Body of pancreas (tissue), 4 donors: Measurements from ENCODE around the gene ZNF423.

ENCODE experiments used
- CTCF ChIP-seq, 7 experiments: fragments of 450-650 bp in 4 of 7; fragments of 200-600 bp in 3 of 7; sonication (generic) in 3 of 7; IDR thresholded peaks; one replicate each; pipeline ENCODE4 v1.5.1; 2016 to 2019; ENCODE audit warnings: antibody characterized with exemption in 7 of 7
- POLR2A ChIP-seq, 3 donors: fragments of 450-650 bp; IDR thresholded peaks; one replicate each; pipeline ENCODE4 v1.6.1; 2016; ENCODE audit warnings: antibody characterized with exemption in 3 of 3, mild to moderate bottlenecking in 2 of 3

GRCh38 chr16:49514073-49514980 lies 341.6 kb downstream of the ZNF423 start:
- TF ChIP-seq POLR2A (IDR thresholded peaks at IDR 0.05) (no peak), CTCF (IDR thresholded peaks at IDR 0.05) (no peak)
